ENCODE results near the gene MYOD1.
A peak's percentile ranks its signal among the peaks of the same experiment; 100 is the strongest.

MYOD1 gene

DNA sequence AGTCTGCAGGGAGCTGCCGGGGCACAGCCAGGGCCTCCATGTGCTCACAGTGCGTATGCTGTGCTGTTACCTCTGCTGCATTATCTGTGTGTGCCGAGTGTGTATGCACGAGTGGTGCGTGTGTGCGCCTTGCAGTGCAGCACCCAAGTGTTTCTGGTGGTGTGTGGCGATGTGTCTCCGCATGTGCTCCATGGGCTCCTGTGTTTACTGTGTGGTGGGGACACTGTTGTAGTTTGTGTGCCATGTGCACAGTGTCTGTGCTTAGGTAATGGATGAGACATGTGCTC lies 46.6 kb downstream of the MYOD1 start:
- no peak for DNase-seq (ENCODE audit: low read depth)
- TF ChIP-seq, protein P1, sequence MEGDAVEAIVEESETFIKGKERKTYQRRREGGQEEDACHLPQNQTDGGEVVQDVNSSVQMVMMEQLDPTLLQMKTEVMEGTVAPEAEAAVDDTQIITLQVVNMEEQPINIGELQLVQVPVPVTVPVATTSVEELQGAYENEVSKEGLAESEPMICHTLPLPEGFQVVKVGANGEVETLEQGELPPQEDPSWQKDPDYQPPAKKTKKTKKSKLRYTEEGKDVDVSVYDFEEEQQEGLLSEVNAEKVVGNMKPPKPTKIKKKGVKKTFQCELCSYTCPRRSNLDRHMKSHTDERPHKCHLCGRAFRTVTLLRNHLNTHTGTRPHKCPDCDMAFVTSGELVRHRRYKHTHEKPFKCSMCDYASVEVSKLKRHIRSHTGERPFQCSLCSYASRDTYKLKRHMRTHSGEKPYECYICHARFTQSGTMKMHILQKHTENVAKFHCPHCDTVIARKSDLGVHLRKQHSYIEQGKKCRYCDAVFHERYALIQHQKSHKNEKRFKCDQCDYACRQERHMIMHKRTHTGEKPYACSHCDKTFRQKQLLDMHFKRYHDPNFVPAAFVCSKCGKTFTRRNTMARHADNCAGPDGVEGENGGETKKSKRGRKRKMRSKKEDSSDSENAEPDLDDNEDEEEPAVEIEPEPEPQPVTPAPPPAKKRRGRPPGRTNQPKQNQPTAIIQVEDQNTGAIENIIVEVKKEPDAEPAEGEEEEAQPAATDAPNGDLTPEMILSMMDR (conservative IDR thresholded peaks at IDR 0.05; ENCODE audit: low read depth, low read length) = no peak
- H3K4me3 ChIP-seq (ENCODE audit: low read depth, low read length) = no peak overlapping the region

DNA sequence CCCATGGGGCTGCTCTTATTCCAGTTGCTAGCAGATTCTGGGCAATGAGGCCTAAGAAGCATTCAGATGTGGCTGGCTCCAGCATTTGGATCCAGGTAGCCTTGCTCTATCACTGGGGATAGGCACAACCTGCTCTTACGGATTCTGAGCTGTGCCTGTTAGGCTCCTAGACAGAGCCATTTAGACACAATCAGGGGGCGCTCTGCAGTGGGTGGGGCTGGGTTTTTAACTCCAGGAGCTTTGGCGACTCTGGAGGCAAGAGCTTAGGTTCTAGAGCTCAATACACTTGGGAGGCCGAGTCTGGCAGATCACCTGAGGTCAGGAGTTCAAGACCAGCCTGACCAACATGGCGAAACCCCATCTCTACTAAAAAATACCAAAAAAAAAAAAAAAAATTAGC lies 47.2 kb downstream of the MYOD1 start:
- no peak overlapping the region for H3K4me3 ChIP-seq (ENCODE audit: low read depth, low read length)
- DNase-seq (ENCODE audit: low read depth) = no peak

DNA sequence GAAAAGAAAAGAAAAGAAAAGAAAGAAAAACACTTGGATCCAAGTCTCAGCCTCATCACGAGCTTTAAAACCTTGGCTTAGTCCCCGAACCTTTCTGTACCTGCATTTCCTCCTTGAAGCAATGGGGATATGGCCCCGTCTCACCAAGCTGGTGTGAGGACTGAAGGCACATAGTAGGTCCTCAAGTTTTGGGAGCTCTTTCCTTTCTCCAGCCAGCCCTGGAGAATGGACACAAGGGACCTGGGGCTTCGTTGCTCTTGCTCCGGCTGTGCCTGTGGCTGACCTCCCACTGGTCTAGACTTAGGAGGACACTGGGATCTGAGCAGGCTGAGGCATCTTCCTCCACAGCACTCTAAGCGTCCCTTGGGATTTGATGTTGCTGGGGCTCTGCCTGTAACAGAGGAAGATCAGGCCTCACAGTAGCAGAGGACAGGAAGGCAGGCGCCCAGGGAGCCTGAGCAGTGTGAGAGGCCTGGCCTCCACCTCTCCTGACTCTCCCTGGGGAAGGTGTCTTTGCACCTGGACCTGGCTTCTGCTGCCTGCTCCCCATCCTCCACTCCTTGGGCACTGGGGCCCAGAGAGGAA lies 48.0 kb downstream of the MYOD1 start:
- H3K4me3 ChIP-seq (ENCODE audit: low read depth, low read length) = no peak overlapping the region
- peak; percentile 32 for DNase-seq (ENCODE audit: low read depth)
- TF ChIP-seq, protein P1 (conservative IDR thresholded peaks at IDR 0.05; ENCODE audit: low read depth, low read length) = no peak

More for the DNA sequence above, 47.2 kb downstream of the MYOD1 start:
- TF ChIP-seq, protein P1 (conservative IDR thresholded peaks at IDR 0.05; ENCODE audit: low read depth, low read length) = peak; percentile 33

DNA sequence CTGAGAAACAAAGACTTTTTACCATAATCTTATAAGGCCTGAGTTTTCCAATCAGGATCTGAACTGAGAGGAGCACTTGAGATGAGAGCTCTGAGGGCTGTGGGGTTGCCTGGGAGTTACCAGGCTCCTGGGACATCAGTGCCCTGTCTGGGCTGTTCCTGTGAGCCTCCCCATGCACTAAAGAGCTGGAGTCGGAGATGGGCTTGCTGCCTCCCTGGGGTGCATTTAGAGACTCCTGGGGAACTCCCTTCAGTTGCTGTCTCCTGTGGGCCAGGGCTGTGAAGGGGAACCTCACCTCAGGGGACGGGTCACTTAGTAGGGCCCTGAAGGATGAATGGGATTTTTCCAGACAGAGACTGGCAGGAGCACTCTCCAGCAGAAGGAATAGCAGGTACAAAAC lies 48.5 kb downstream of the MYOD1 start:
- H3K4me3 ChIP-seq (ENCODE audit: low read depth, low read length) = no peak overlapping the region
- DNase-seq (ENCODE audit: low read depth) = no peak
- TF ChIP-seq, protein P1 (conservative IDR thresholded peaks at IDR 0.05; ENCODE audit: low read depth, low read length) = no peak

DNA sequence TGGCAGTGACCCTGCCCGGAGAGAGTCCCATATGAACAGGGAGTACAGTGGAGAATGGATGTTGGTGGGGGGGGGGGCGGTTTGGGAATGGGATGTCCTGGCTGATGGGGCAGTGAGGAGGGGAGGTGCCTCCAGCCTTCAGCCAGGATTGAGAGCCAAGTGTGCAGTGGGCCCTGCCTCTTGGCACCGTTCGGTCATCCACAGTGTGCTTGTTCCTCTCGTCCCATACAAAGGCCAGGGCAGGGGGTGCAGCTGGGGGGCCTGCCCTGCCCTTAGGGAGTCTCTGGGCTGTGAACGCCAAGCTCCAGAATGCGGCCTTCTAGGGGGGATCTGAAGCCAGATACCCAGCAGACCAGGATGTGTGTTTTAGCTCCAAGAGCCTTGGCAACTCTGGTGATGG lies 49.2 kb downstream of the MYOD1 start:
- TF ChIP-seq, protein P1 (conservative IDR thresholded peaks at IDR 0.05; ENCODE audit: low read depth, low read length) = no peak
- no peak for DNase-seq (ENCODE audit: low read depth)
- H3K4me3 ChIP-seq (ENCODE audit: low read depth, low read length) = no peak overlapping the region

DNA sequence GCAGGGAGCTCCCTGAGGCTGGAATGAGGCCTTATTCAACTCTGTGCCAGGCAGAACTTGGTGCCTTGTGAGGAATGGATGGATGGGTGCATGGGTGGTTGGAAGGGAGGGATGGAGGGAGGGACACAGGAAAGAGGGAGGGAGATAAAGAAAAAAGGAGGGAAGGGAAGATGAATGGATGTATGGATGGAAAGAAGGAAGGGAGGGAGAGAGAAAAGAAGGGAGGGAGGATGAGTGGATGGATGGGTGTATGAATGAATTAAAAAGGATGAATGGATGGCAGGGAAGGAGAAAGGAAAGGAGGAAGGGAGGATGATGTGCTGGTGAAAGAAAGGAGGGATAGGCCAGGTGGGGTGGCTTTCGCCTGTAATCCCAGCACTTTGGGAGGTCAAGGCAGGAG lies 49.8 kb downstream of the MYOD1 start:
- no peak for DNase-seq (ENCODE audit: low read depth)
- TF ChIP-seq, protein P1 (conservative IDR thresholded peaks at IDR 0.05; ENCODE audit: low read depth, low read length) = no peak
- H3K4me3 ChIP-seq (ENCODE audit: low read depth, low read length) = no peak overlapping the region

DNA sequence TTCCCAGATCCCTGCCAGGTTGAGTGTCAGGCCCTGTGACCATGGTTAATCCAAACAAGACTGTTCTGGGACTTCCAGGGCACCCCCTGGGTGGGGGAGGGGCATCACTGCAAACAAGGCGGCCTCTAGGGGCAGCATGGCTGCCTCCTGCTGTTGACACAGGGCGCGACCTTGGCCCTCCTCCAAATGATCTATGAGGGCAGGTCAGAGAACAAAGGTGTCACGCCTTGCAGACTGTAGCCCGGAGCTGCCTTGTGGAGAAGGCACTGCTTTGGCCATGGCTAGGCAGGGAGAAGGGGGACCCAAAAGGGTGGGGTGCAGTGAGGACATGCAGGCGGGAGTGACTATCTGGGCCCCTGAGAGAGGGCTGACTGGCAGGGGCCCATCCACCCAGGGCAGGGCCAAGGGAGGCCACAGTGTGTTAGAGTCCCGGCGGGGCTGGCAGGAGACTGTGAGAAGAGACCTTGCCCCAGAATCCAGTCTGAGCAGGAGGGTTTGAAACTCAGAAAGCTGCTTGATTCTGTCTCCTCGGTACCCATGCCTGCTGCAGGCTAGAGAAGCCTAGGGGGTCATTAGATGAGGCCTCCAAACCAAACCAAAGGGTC lies 50.8 kb downstream of the MYOD1 start:
- no peak for DNase-seq (ENCODE audit: low read depth)
- TF ChIP-seq, protein P1 (conservative IDR thresholded peaks at IDR 0.05; ENCODE audit: low read depth, low read length) = peak; percentile 17
- H3K4me3 ChIP-seq (ENCODE audit: low read depth, low read length) = no peak overlapping the region
